GM19099 (cell line): ENCODE results near the gene RDH8.

Experiments
- POLR2A ChIP-seq: IDR thresholded peaks from 3 replicates; pipeline ENCODE4 v1.6.1; 2011; ENCODE audit warnings: low read depth; ENCODE audit not compliant: insufficient read length; ENCODE audit errors: extremely low read depth

Gene RDH8

GRCh38 chr19:9995999-9996398, 17.3 kb upstream of the RDH8 start:
- no peak for TF ChIP-seq POLR2A

- no peak for TF ChIP-seq POLR2A
Observed at GRCh38 chr19:9996541-9996940, 16.7 kb upstream of the RDH8 start.

GRCh38 chr19:10000171-10000826, 13.0 kb upstream of the RDH8 start:
- TF ChIP-seq POLR2A = no peak

GRCh38 chr19:10001899-10002298, 11.4 kb upstream of the RDH8 start:
- TF ChIP-seq POLR2A = no peak

GRCh38 chr19:10003271-10003670, 10.0 kb upstream of the RDH8 start:
- no peak for TF ChIP-seq POLR2A

GRCh38 chr19:10004617-10005016, 8.7 kb upstream of the RDH8 start:
- TF ChIP-seq POLR2A = no peak

- no peak for TF ChIP-seq POLR2A
Observed at GRCh38 chr19:10005632-10006334, 7.5 kb upstream of the RDH8 start.

GRCh38 chr19:10006335-10006708, 7.0 kb upstream of the RDH8 start:
- TF ChIP-seq POLR2A = no peak

GRCh38 chr19:10006752-10007323, 6.4 kb upstream of the RDH8 start:
- TF ChIP-seq POLR2A = no peak

GRCh38 chr19:10007371-10008183, 5.7 kb upstream of the RDH8 start:
- no peak for TF ChIP-seq POLR2A

- no peak for TF ChIP-seq POLR2A
Observed at GRCh38 chr19:10008184-10008765, 5.0 kb upstream of the RDH8 start.

GRCh38 chr19:10009714-10010224, 3.5 kb upstream of the RDH8 start:
- no peak for TF ChIP-seq POLR2A

GRCh38 chr19:10010247-10010691, 3.0 kb upstream of the RDH8 start, which contains the start of gene COL5A3:
Gene COL5A3, minus strand, starts transcription at chr19:10010504. Its CDS starts 119 bp downstream, at chr19:10010385.
- no peak for TF ChIP-seq POLR2A

GRCh38 chr19:10010939-10011338, 2.3 kb upstream of the RDH8 start:
- no peak for TF ChIP-seq POLR2A

- TF ChIP-seq POLR2A = no peak
Observed at GRCh38 chr19:10011974-10012373, 1.3 kb upstream of the RDH8 start.
